ENCODE results near the gene CSNK1G2. TPM values are rescaled to one million over a fixed set of nuclear protein-coding genes. Genes with fewer than 3 reads are reported as not detected.

The CSNK1G2 gene
- total RNA-seq (100 to 1,000 TPM; 122 to 127 TPM), total RNA-seq (52.1 to 403 (median 159) reads per million in 172 experiments)
- 101 TPM for polyA plus RNA-seq (2013, experiment 1 of 2)
- 108 TPM for polyA plus RNA-seq (2013, experiment 2 of 2)

DNA sequence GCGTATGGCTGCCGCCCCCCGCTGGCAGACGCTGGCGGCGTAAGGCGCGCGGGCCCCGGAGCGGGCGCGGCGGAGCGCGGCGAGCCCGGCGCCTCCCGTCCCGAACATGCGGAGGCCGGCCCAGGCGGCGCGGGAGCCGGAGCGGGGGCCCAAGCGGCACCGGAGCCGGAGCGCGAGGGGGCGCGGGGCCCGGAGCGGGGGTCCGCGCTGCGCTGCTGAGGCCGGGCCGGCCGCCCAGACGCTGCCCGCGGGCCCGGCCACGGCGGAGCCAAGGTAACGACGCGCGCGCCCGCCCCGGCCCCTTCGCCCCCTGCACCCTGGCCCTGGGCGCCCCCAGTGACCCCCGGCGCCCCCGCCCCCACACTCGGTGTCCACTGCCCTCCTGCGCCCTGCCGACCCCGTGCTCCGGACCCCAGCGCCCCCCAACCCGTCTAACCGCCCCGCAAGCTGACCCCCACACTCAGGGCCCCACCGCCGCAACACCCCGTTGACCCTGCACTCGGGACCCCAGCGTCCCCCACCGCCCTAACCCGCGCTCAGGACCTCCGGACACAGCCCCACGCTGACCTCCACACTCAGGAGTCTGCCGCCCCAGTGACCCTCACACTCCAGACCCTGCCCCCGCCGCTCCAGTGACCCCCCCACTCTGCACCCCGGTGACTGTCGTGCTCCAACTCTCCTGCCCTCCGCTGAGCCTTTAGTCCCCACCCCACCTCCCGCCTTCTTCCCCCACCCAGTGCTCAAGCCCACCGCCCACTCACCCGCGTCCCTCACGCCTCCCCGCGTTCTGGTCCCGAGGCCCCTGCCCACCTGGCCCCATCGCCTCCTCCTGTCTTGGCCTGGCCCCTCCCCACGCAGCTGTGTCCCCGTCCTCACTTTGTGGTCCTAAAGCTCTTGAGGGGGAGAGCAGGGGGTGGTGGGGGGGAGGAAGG lies at the start of gene CSNK1G2:
Gene CSNK1G2, plus strand, starts transcription at position 27 of the 932 bp plus-strand sequence. CDS start 28,601 bp downstream, outside the sequence.
- H3K27me3 Mint-ChIP-seq, result peaks cover 5% of the 10 kb centered on the region
- peaks cover 35% of the 10 kb centered on the region for H3K36me3 Mint-ChIP-seq (ENCODE audit: low read depth)
- TF ChIP-seq, protein P1, sequence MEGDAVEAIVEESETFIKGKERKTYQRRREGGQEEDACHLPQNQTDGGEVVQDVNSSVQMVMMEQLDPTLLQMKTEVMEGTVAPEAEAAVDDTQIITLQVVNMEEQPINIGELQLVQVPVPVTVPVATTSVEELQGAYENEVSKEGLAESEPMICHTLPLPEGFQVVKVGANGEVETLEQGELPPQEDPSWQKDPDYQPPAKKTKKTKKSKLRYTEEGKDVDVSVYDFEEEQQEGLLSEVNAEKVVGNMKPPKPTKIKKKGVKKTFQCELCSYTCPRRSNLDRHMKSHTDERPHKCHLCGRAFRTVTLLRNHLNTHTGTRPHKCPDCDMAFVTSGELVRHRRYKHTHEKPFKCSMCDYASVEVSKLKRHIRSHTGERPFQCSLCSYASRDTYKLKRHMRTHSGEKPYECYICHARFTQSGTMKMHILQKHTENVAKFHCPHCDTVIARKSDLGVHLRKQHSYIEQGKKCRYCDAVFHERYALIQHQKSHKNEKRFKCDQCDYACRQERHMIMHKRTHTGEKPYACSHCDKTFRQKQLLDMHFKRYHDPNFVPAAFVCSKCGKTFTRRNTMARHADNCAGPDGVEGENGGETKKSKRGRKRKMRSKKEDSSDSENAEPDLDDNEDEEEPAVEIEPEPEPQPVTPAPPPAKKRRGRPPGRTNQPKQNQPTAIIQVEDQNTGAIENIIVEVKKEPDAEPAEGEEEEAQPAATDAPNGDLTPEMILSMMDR (IDR thresholded peaks at IDR 0.05), result no peak
- peak; percentile 36 for ATAC-seq (ENCODE audit: poor library complexity)
- peak within 1 kb of the TSS; percentile 96 for H3K4me3 Mint-ChIP-seq
- peak in 2 of 14 experiments; percentile 12 to 26 for DNase-seq
- ChIA-PET POLR2A (interaction anchor here (0.5 to 1.8 kb wide), 8 partner anchors 11 to 298 kb away, joined by 3 to 9 read pairs (median 4); partner anchors contain the start of gene MKNK2), CTCF (interaction anchor here (1.0 to 1.8 kb wide), 3 partner anchors 11 to 289 kb away, joined by 3 to 11 read pairs (median 3); partner anchors contain the start of gene TCF3)
- intact Hi-C loops (cut with DNase I, micrococcal nuclease), result loop anchor here in 1 of 2 experiments (2.0 kb wide), 1 partner anchor 13 kb away; no protein-coding TSS in a partner anchor
- peak within 1 kb of the TSS; percentile 97 for H3K4me3 ChIP-seq (ENCODE audit: low read length)
- no peaks in the 10 kb centered on the region for H3K27me3 ChIP-seq (ENCODE audit: control insufficient read depth in 1 of 2, insufficient read depth in 2 of 2, low read length in 2 of 2)
- H3K36me3 ChIP-seq (ENCODE audit: insufficient read depth, low read length), result no peaks in the 10 kb centered on the region
- peak within 1 kb of the TSS; percentile 98 for H3K27ac Mint-ChIP-seq
- no peaks in the 10 kb centered on the region for H3K9me3 ChIP-seq (ENCODE audit: control insufficient read depth in 1 of 2, insufficient read depth in 1 of 2, low read length in 2 of 2)
- peaks cover 32% of the 10 kb centered on the region for H3K4me1 Mint-ChIP-seq (ENCODE audit: low read depth)
- H3K27ac ChIP-seq (ENCODE audit: low read depth in 1 of 2, low read length in 2 of 2), result peak within 1 kb of the TSS; percentile 97 to 98
- no peaks in the 10 kb centered on the region for H3K9me3 Mint-ChIP-seq
- H3K4me1 ChIP-seq (ENCODE audit: insufficient read depth, low read length), result peaks cover 52% of the 10 kb centered on the region

DNA sequence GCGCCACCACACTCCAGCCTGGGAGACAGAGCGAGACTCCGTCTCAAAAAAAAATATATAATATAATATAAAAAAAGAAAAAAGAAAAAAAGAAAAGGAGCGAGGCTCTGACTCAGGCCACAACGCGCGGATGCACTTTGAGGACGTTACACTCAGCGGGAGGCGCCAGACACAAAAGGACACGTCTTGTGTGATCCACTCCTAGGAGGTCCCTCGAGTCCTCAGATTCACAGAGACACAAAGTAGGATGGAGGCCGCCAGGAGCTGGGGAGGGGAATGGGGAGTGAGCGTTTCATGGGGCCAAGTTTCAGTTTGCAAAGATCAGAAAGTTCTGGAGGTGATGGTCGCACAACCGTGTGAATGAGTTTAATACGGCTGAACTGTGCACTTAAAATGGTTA lies 47.2 kb upstream of the CSNK1G2 start:
- Mint-ChIP-seq H3K9me3 (no peaks in the 10 kb centered on the region), H3K27ac (peak overlapping the region; percentile 36), H3K4me3 (peak overlapping the region; percentile 57), H3K4me1 (ENCODE audit: low read depth) (peaks cover 26% of the 10 kb centered on the region), H3K27me3 (no peaks in the 10 kb centered on the region), H3K36me3 (ENCODE audit: low read depth) (no peaks in the 10 kb centered on the region)
- POLR2A ChIA-PET, result interaction anchor here (1.8 kb wide), 1 partner anchor 18 kb away, joined by 8 read pairs; no protein-coding TSS in a partner anchor
- Histone ChIP-seq H3K36me3 (ENCODE audit: insufficient read depth, low read length) (no peaks in the 10 kb centered on the region), H3K4me3 (ENCODE audit: low read length) (no peak overlapping the region), H3K9me3 (ENCODE audit: control insufficient read depth in 1 of 2, insufficient read depth in 1 of 2, low read length in 2 of 2) (no peaks in the 10 kb centered on the region), H3K27ac (ENCODE audit: low read depth in 1 of 2, low read length in 2 of 2) (no peak overlapping the region), H3K27me3 (ENCODE audit: control insufficient read depth in 1 of 2, insufficient read depth in 2 of 2, low read length in 2 of 2) (no peaks in the 10 kb centered on the region), H3K4me1 (ENCODE audit: insufficient read depth, low read length) (peaks cover 40% of the 10 kb centered on the region)
- ATAC-seq (ENCODE audit: poor library complexity) (no peak), DNase-seq (no peak)
- intact Hi-C loops (cut with DNase I, micrococcal nuclease), result no loop called here
- TF ChIP-seq, protein P1 (IDR thresholded peaks at IDR 0.05), result no peak
- CTCF ChIA-PET, result no interaction called here

DNA sequence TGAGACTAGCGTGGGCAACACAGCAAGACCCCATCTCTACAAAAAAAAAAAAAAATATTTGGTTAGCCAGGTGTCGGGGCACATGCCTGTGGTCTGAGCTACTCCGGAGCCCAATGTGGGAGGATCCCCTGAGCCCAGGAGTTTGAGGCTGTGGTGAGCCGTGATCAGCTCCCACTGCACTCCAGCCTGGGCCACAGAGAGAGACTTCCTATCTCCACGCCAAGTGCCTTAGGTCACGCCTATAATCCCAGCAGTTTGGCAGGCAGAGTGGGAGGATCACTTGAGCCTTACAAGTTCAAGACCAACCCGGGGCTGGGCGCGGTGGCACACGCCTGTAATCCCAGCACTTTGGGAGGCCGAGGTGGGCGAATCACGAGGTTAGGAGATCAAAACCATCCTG lies 44.5 kb upstream of the CSNK1G2 start:
- Histone ChIP-seq H3K4me1 (ENCODE audit: insufficient read depth, low read length) (peaks cover 40% of the 10 kb centered on the region), H3K27ac (ENCODE audit: low read depth in 1 of 2, low read length in 2 of 2) (no peak overlapping the region), H3K27me3 (ENCODE audit: control insufficient read depth in 1 of 2, insufficient read depth in 2 of 2, low read length in 2 of 2) (no peaks in the 10 kb centered on the region), H3K9me3 (ENCODE audit: control insufficient read depth in 1 of 2, insufficient read depth in 1 of 2, low read length in 2 of 2) (no peaks in the 10 kb centered on the region), H3K36me3 (ENCODE audit: insufficient read depth, low read length) (no peaks in the 10 kb centered on the region), H3K4me3 (ENCODE audit: low read length) (no peak overlapping the region)
- ChIA-PET POLR2A (interaction anchor here (0.6 to 3.6 kb wide), 2 partner anchors 11 to 184 kb away, joined by 3 to 29 read pairs; partner anchors contain the start of gene ABHD17A), CTCF (interaction anchor here (0.7 to 3.8 kb wide), 4 partner anchors 11 to 656 kb away, joined by 3 to 12 read pairs (median 4); partner anchors contain the start of gene ABHD17A)
- peaks cover 26% of the 10 kb centered on the region for H3K4me1 Mint-ChIP-seq (ENCODE audit: low read depth)
- no peaks in the 10 kb centered on the region for H3K36me3 Mint-ChIP-seq (ENCODE audit: low read depth)
- no peak for DNase-seq
- H3K27me3 Mint-ChIP-seq, result no peaks in the 10 kb centered on the region
- intact Hi-C loops (cut with DNase I, micrococcal nuclease), result no loop called here
- ATAC-seq (ENCODE audit: poor library complexity), result no peak
- TF ChIP-seq, protein P1 (IDR thresholded peaks at IDR 0.05), result no peak
- peak overlapping the region; percentile 88 for H3K27ac Mint-ChIP-seq
- H3K4me3 Mint-ChIP-seq, result peak overlapping the region; percentile 54
- H3K9me3 Mint-ChIP-seq, result no peaks in the 10 kb centered on the region

Data from CD4-positive, alpha-beta T cell (primary cell).